Thyroid gland (tissue), 4 donors: ENCODE results near the gene ATP5F1D.

Source experiments
- CTCF ChIP-seq, 6 experiments: fragments of 200-600 bp in 3 of 6; fragments of 450-650 bp in 3 of 6; sonication (generic) in 3 of 6; IDR thresholded peaks; one replicate each; pipeline ENCODE4 v1.5.1; 2016 to 2019; ENCODE audit warnings: antibody characterized with exemption in 6 of 6, mild to moderate bottlenecking in 2 of 6, inconsistent platforms in 1 of 6, moderate library complexity in 1 of 6
- POLR2A ChIP-seq, 2 donors: fragments of 450-650 bp; IDR thresholded peaks; one replicate each; pipeline ENCODE4 v1.6.1; 2017; ENCODE audit warnings: antibody characterized with exemption in 2 of 2, mild to moderate bottlenecking in 2 of 2, moderate library complexity in 1 of 2

GRCh38 chr19:1267477-1268225 is 26.1 kb downstream of the ATP5F1D start:
- TF ChIP-seq CTCF (IDR thresholded peaks at IDR 0.05) (no peak), POLR2A (IDR thresholded peaks at IDR 0.05) (no peak)
